Thoracic aorta (tissue), 2 donors: ENCODE results near the gene RTN4R. TPM values are rescaled to one million over a fixed set of nuclear protein-coding genes. Genes with fewer than 3 reads are reported as not detected.

ENCODE experiments used
- ATAC-seq: fragments of 150-250 bp; one replicate; pipeline ENCODE4 v1.8.0; 2017; ENCODE audit warnings: low read depth; ENCODE audit not compliant: insufficient number of reproducible peaks, low FRiP score
- DNase-seq: peaks from one replicate; pipeline ENCODE4 v3.0.0-alpha.2; 2020; ENCODE audit warnings: low spot score
- H3K27ac ChIP-seq, 2 donors: fragments of 200-600 bp; sonication (generic); 1 replicate in 1 of 2; 2 replicates in 1 of 2; pipeline ENCODE4 v1.5.1; 2016; ENCODE audit warnings: mild to moderate bottlenecking in 2 of 2, moderate library complexity in 2 of 2
- H3K27me3 ChIP-seq: fragments of 200-600 bp; sonication (generic); replicated peaks from 2 replicates; pipeline ENCODE4 v1.6.0; 2016; ENCODE audit warnings: mild to moderate bottlenecking; ENCODE audit not compliant: insufficient read depth
- H3K36me3 ChIP-seq: fragments of 200-600 bp; sonication (generic); one replicate; pipeline ENCODE4 v1.5.1; 2016
- H3K4me1 ChIP-seq, 2 donors: fragments of 200-600 bp; sonication (generic); 1 replicate in 1 of 2; 2 replicates in 1 of 2; pipeline versions ENCODE4 v1.5.1 to v1.6.0; 2016; ENCODE audit warnings: low read depth in 2 of 2, mild to moderate bottlenecking in 1 of 2; ENCODE audit not compliant: control insufficient read depth in 1 of 2
- H3K4me3 ChIP-seq: fragments of 200-600 bp; sonication (generic); 2 replicates; pipeline ENCODE4 v1.5.1; 2016; ENCODE audit warnings: mild to moderate bottlenecking
- H3K9me3 ChIP-seq: fragments of 200-600 bp; sonication (generic); 2 replicates; pipeline ENCODE4 v1.5.1; 2016
- total RNA-seq, 2 donors: library from RNA; depleted of rRNA; stranded (reverse); fragments of >200 nt; gene quantifications; one replicate each; pipeline versions ENCODE4 v1.1.0 to v1.2.3, GENCODE V29; 2016
- TF ChIP-seq, protein P1 (sequence below): fragments of 200-600 bp; sonication (generic); IDR thresholded peaks from one replicate; pipeline ENCODE4 v1.5.1; 2019; ENCODE audit warnings: antibody characterized with exemption

RTN4R gene
- total RNA-seq, 2 donors from 2014 or later = 7.4 TPM; not detected in 1

DNA sequence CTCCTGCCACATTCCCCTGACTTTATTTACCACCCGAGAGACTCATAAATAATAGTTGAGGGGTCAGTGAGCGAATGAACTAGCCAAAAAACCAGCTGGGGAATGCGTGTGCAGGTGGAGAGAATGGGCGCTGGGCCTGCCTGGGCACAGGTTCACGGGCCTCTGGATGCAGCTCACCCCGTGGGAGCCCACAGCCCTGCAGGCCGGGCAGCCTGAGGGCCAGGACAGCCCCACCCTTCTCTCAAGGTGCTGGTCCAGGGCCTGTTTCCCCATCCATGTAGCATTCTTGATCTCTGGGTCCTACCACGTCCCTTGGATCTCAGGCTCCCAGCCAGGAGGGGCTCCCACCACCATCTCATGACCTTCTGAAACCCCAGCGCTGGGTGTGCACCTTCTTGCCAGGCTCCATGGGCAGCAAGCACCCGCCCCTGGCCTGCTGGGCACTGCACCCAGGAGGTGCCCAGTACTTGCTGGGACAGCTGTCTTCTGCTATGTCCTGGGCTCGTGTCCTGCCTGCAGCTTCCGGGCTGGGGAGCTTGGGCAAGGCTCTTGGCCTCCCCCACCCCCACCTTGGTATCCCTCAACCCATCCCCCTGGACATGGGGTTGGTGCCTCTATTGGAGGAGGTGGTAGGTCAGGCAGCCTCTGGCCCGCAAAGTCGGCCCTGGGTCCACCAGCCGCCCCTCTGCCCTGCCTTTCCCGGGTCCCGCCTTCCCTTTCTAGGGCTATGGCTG, 74.2 kb downstream of the RTN4R start:
- no peaks in the 10 kb centered on the region for H3K4me1 ChIP-seq
- H3K27ac ChIP-seq = no peak overlapping the region
- no peaks in the 10 kb centered on the region for H3K27me3 ChIP-seq
- H3K9me3 ChIP-seq = no peaks in the 10 kb centered on the region
- H3K36me3 ChIP-seq = no peaks in the 10 kb centered on the region
- ATAC-seq (no peak), DNase-seq (no peak)
- TF ChIP-seq, protein P1, sequence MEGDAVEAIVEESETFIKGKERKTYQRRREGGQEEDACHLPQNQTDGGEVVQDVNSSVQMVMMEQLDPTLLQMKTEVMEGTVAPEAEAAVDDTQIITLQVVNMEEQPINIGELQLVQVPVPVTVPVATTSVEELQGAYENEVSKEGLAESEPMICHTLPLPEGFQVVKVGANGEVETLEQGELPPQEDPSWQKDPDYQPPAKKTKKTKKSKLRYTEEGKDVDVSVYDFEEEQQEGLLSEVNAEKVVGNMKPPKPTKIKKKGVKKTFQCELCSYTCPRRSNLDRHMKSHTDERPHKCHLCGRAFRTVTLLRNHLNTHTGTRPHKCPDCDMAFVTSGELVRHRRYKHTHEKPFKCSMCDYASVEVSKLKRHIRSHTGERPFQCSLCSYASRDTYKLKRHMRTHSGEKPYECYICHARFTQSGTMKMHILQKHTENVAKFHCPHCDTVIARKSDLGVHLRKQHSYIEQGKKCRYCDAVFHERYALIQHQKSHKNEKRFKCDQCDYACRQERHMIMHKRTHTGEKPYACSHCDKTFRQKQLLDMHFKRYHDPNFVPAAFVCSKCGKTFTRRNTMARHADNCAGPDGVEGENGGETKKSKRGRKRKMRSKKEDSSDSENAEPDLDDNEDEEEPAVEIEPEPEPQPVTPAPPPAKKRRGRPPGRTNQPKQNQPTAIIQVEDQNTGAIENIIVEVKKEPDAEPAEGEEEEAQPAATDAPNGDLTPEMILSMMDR = no peak
- H3K4me3 ChIP-seq = no peak overlapping the region

DNA sequence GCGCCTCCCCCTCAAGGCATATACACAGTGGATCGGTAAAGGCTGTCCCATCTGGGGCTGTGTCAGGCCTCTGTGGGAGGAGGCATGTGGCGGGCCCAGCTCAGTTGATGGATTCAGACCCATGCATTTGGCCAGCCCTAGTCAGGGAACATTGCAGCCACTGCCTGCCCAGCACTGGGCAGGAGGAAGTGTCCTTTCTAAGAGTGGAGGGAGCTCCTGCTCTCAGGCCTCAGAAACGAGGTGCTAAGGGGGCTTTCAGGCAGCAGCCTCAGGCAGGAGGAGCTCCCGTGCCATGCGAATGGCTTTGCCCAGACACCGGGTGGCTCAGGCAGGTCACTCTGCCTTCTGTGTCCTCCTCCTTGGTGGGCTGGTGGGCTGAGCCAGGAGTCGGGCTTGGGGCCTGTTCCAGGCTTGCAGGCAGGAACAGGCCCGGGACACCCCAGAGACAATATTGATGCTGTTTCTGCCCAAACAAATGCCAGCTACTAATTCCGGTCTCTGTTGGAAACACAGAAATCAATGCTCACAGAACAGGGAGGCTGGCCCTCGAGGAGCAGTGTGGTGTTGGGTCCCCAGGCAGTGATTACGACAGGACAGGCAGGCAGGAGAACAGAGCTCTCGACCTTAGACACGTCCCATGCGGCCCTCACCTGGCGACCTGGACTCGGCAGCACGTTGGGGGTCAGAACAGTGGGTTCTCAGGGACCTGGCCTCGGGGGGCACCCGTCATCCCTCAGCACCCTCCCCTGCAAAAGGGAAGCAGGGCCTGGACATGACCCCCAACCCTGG, 75.0 kb downstream of the RTN4R start:
- no peak for DNase-seq

DNA sequence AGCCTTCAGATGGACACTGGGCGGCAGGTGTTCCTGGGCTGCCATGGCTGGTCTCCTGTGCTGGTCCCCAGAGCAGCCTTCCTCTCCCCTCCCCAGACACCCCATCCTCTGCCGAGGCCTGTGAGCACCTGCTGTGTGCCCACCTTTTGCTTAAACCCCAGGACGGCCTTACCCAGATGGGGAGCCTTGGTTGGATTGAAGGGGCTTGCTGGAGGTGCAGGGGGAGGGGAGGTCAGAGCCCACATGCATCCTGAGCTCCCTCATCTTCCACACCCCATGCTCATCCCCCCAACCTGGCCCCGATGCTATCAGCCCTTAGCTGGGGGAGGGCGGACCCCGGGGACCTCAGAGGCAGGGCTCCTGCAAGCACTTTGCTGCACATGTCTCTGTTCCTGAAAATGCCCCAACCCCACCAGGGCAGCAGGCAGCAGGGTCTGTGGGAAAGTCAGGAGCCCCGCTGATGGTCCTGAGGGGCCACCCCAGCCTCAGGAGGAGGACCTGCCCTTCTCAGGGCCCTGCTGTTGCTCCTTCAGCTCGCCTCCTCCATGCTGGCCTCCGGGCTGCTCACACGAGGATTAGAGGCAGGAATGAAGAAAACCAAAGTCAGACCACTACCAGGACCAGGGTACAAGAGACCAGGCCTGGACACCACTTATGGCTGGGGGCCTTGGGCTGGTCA, 75.7 kb downstream of the RTN4R start:
- ATAC-seq = no peak

More for the DNA sequence above, 75.0 kb downstream of the RTN4R start:
- H3K27me3 ChIP-seq = no peaks in the 10 kb centered on the region
- H3K9me3 ChIP-seq = no peaks in the 10 kb centered on the region
- ATAC-seq = no peak
- TF ChIP-seq, protein P1 = no peak
- no peak overlapping the region for H3K4me3 ChIP-seq
- H3K4me1 ChIP-seq = no peaks in the 10 kb centered on the region
- no peaks in the 10 kb centered on the region for H3K36me3 ChIP-seq
- H3K27ac ChIP-seq = no peak overlapping the region

DNA sequence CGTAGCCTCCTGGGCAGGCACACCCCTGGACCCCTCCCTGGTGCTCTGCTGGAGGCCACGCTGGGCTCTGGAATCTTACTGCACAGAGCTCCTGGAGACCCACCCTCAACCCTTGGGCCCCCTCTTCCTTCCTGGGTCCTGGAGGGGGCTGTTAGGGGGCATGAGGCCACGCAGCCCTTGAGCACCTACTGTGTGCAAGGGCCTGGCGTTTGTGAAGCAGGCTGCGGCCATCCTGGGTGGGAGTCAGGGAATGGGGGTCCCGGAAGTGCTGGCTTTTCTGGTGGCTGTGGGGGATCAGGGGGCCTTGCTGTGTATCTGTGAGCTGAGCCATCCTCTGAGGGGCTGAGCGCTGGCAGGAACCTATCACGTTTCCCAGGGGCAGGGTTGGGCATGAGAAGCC, 76.3 kb downstream of the RTN4R start:
- H3K36me3 ChIP-seq = no peaks in the 10 kb centered on the region
- H3K4me1 ChIP-seq = no peaks in the 10 kb centered on the region
- no peaks in the 10 kb centered on the region for H3K9me3 ChIP-seq
- H3K27me3 ChIP-seq = no peaks in the 10 kb centered on the region
- no peak overlapping the region for H3K27ac ChIP-seq
- DNase-seq = no peak
- no peak for ATAC-seq
- no peak overlapping the region for H3K4me3 ChIP-seq
- TF ChIP-seq, protein P1 = no peak

More for the DNA sequence above, 75.7 kb downstream of the RTN4R start:
- no peak overlapping the region for H3K4me3 ChIP-seq
- no peaks in the 10 kb centered on the region for H3K9me3 ChIP-seq
- TF ChIP-seq, protein P1 = no peak
- H3K4me1 ChIP-seq = no peaks in the 10 kb centered on the region
- H3K27me3 ChIP-seq = no peaks in the 10 kb centered on the region
- DNase-seq = no peak
- no peaks in the 10 kb centered on the region for H3K36me3 ChIP-seq
- H3K27ac ChIP-seq = no peak overlapping the region

Other genes with a start within 250 kb of the RTN4R start
- 100 to 1,000 TPM in 1 of 2 donors, 10 to 100 TPM in 1; 48.7 to 109 TPM for gene TANGO2, start 247.2 kb downstream of the RTN4R start, total RNA-seq
- gene DGCR8, start 188.1 kb downstream of the RTN4R start, total RNA-seq = 10 to 100 TPM; 23.7 to 47.3 TPM
- 100 to 1,000 TPM; 130 to 140 TPM for gene RANBP1, start 152.2 kb downstream of the RTN4R start, total RNA-seq
- 10 to 100 TPM; 61.8 to 94.8 TPM for gene TRMT2A, start 151.1 kb downstream of the RTN4R start, total RNA-seq
- 10 to 100 TPM; 14.8 to 49.8 TPM for gene ZDHHC8, start 136.5 kb downstream of the RTN4R start, total RNA-seq
- gene CCDC188, start 117.3 kb downstream of the RTN4R start, total RNA-seq = not detected
- gene DGCR6L, start 51.7 kb upstream of the RTN4R start, total RNA-seq = 10 to 100 TPM; 28.8 to 69.3 TPM
- gene ZNF74, start 125.8 kb upstream of the RTN4R start, total RNA-seq = 10 to 100 TPM in 1 of 2 donors, 1 to 10 TPM in 1; 8.5 to 13.8 TPM
- gene SCARF2, start 169.5 kb upstream of the RTN4R start, total RNA-seq = 100 to 1,000 TPM in 1 of 2 donors, 10 to 100 TPM in 1; 49.4 to 108 TPM
- 10 to 100 TPM; 24.0 to 41.1 TPM for gene KLHL22, start 227.5 kb upstream of the RTN4R start, total RNA-seq
- 10 to 100 TPM; 78.9 to 98.6 TPM for gene MED15, start 239.3 kb upstream of the RTN4R start, total RNA-seq